CD4-positive, alpha-beta memory T cell (primary cell): ENCODE results near the gene SPRED2. TPM values are rescaled to one million over a fixed set of nuclear protein-coding genes. Genes with fewer than 3 reads are reported as not detected.

Experiments
- CTCF ChIA-PET: fragments of 350-600 bp; sonication (Branson Sonifier 250); formaldehyde crosslinking; loops from one replicate; lab custom pipeline; 2021; ENCODE audit warnings: inconsistent platforms; ENCODE audit not compliant: partially characterized antibody; lab: Charles Lee
- POLR2A ChIA-PET: fragments of 350-600 bp; sonication (Branson Sonifier 250); formaldehyde crosslinking; loops from one replicate; lab custom pipeline; 2021; ENCODE audit not compliant: partially characterized antibody; lab: Charles Lee
- DNase-seq, 5 donors: peaks; one replicate each; pipeline versions ENCODE4 v3.0.0 to v3.0.0-alpha.2; 2020 to 2022; ENCODE audit warnings: mixed read lengths in 1 of 5
- H3K27ac ChIP-seq: one replicate; pipeline ENCODE4 v1.7.0; 2013; ENCODE audit warnings: low read depth, low read length
- H3K27me3 ChIP-seq: 2 replicates; pipeline ENCODE4 v1.7.0; 2013; ENCODE audit warnings: mild to moderate bottlenecking, low read length, moderate library complexity; ENCODE audit not compliant: insufficient read depth
- H3K36me3 ChIP-seq: 2 replicates; pipeline ENCODE4 v1.7.0; 2013; ENCODE audit warnings: mild to moderate bottlenecking, low read length, moderate library complexity; ENCODE audit not compliant: insufficient read depth
- H3K4me1 ChIP-seq: 2 replicates; pipeline ENCODE4 v1.7.0; 2013; ENCODE audit warnings: mild to moderate bottlenecking, low read length, moderate library complexity; ENCODE audit not compliant: insufficient read depth
- H3K4me3 ChIP-seq, 2 donors: one replicate each; pipeline ENCODE4 v1.7.0; 2013; ENCODE audit warnings: low read length in 2 of 2, mild to moderate bottlenecking in 1 of 2
- H3K9me3 ChIP-seq, 2 donors: one replicate each; pipeline ENCODE4 v1.7.0; 2013; ENCODE audit warnings: low read length in 2 of 2, control low read depth in 1 of 2; ENCODE audit not compliant: control insufficient read depth in 1 of 2
- H3K27ac Mint-ChIP-seq, 7 donors: one replicate each; pipeline ENCODE4 v1.8.0; 2020 to 2021; ENCODE audit warnings: mixed read lengths in 7 of 7, mild to moderate bottlenecking in 6 of 7, inconsistent platforms in 3 of 7, moderate library complexity in 3 of 7
- H3K27me3 Mint-ChIP-seq, 2 donors: one replicate each; pipeline ENCODE4 v1.8.0; 2020 to 2021; ENCODE audit warnings: mixed read lengths in 2 of 2
- H3K36me3 Mint-ChIP-seq, 2 donors: one replicate each; pipeline ENCODE4 v1.8.0; 2020 to 2021; ENCODE audit warnings: mixed read lengths in 2 of 2, inconsistent platforms in 1 of 2, mild to moderate bottlenecking in 1 of 2
- H3K4me1 Mint-ChIP-seq, 4 donors: one replicate each; pipeline ENCODE4 v1.8.0; 2020 to 2021; ENCODE audit warnings: mixed read lengths in 4 of 4, mild to moderate bottlenecking in 1 of 4
- H3K4me3 Mint-ChIP-seq, 8 donors: one replicate each; pipeline ENCODE4 v1.8.0; 2020 to 2021; ENCODE audit warnings: mixed read lengths in 8 of 8, mild to moderate bottlenecking in 7 of 8, moderate library complexity in 6 of 8, inconsistent platforms in 3 of 8
- H3K9me3 Mint-ChIP-seq, 8 donors: one replicate each; pipeline ENCODE4 v1.8.0; 2020 to 2021; ENCODE audit warnings: mixed read lengths in 8 of 8, mild to moderate bottlenecking in 5 of 8, inconsistent platforms in 3 of 8, moderate library complexity in 1 of 8
- intact Hi-C: fragments of 100-400 bp; cut with micrococcal nuclease; formaldehyde crosslinking; loops from one replicate; pipeline ENCODE4 v1.15.1; 2023
- polyA plus RNA-seq, 2 donors: library from polyadenylated mRNA; unstranded; fragments of 300-500 nt; fragmentation: Illumina TruSeq; gene quantifications; one replicate each; pipeline ENCODE4 v1.2.3, GENCODE V29; 2021
- total RNA-seq, 2 experiments: library from RNA; stranded (reverse); gene quantifications; one replicate each; pipeline ENCODE4 v1.2.3, GENCODE V29; 2021

Gene SPRED2
- total and polyA plus RNA-seq, 4 experiments from 2014 or later: 0.27 to 1.3 (median 0.62) TPM

DNA sequence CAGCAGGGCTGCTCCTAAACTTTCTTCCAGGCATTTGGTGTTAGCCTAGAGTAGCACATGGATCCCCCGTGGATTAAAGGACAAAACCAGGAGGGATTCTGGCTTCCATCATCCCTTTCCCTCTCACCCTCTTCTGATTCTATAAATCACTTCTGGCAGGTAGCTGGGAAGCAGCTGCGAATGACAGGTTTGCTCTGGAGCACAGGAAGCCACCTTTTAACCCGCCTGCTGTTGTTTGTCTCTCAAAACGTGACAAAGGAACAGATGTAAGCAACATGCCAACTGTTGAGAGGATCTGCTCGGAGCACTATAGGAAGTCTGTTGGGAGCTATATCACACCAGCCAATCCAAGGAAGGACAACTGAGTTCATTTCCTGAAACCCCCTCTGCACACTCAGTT is 102.9 kb downstream of the SPRED2 start:
- CTCF ChIA-PET: interaction anchor here (0.5 kb wide), 1 partner anchor 311 kb away, joined by 3 read pairs; no protein-coding TSS in a partner anchor
- peaks cover 0 to 4% of the 10 kb centered on the region in 2 donors for H3K36me3 Mint-ChIP-seq
- no peak for DNase-seq
- no peaks in the 10 kb centered on the region for H3K9me3 Mint-ChIP-seq
- Histone ChIP-seq H3K4me3 (no peak overlapping the region), H3K27ac (no peak overlapping the region), H3K36me3 (no peaks in the 10 kb centered on the region), H3K4me1 (no peaks in the 10 kb centered on the region), H3K9me3 (no peaks in the 10 kb centered on the region), H3K27me3 (no peaks in the 10 kb centered on the region)
- no peaks in the 10 kb centered on the region for H3K27me3 Mint-ChIP-seq
- no peak overlapping the region for H3K4me3 Mint-ChIP-seq
- no peak overlapping the region for H3K27ac Mint-ChIP-seq
- intact Hi-C loops: no loop called here
- POLR2A ChIA-PET: no interaction called here
- H3K4me1 Mint-ChIP-seq: no peaks in the 10 kb centered on the region

GRCh38 chr2:65326276-65326675 is 106.1 kb downstream of the SPRED2 start:
- ChIA-PET POLR2A (no interaction called here), CTCF (no interaction called here)
- H3K27me3 Mint-ChIP-seq: no peaks in the 10 kb centered on the region
- H3K4me1 Mint-ChIP-seq: no peaks in the 10 kb centered on the region
- no peak for DNase-seq
- no peak overlapping the region for H3K4me3 Mint-ChIP-seq
- no peaks in the 10 kb centered on the region for H3K4me1 ChIP-seq
- no peaks in the 10 kb centered on the region for H3K27me3 ChIP-seq
- no peaks in the 10 kb centered on the region for H3K36me3 ChIP-seq
- H3K9me3 Mint-ChIP-seq: no peaks in the 10 kb centered on the region
- H3K27ac ChIP-seq: no peak overlapping the region
- no peak overlapping the region for H3K27ac Mint-ChIP-seq
- intact Hi-C loops: no loop called here
- H3K36me3 Mint-ChIP-seq: peaks cover 0 to 4% of the 10 kb centered on the region in 2 donors
- H3K4me3 ChIP-seq: no peak overlapping the region
- H3K9me3 ChIP-seq: no peaks in the 10 kb centered on the region

DNA sequence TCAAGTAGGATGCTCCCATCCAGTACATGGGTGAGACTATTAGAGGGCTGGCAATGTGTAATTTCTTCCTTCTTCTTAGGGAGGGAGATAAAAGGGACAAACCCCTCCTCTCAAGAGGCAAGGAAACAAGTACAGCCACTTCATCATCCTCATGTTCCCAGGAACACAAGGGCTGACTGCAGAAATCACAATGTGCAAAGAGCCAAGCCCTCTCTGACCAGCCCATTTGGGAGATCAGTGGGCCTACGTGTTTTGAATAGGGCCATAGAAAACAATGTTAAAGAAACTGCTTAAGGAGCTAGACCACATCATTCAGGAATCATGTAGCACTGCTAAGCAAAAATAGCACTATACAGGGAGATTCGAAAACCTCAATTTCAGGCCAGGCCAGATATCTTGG is 107.3 kb downstream of the SPRED2 start:
- H3K9me3 Mint-ChIP-seq: no peaks in the 10 kb centered on the region
- POLR2A ChIA-PET: no interaction called here

DNA sequence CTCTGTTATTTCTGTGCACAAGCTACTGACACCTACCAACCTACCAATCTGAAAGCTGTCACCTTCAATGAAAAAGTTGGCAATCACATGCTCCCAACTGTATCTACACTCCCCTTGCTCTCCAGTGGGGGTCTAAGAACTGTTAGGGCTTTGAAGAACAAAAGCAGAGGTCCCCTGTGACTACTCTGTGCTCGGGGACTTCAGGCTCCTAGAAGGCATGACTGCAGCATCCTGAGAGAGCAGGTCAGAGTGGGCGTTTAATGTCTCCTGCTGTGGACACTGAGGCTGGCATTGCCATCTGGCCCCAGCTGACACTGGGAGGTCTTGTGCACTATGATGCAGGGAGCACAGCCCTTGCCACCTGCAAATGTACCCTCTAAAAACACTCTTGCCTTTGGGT is 111.5 kb downstream of the SPRED2 start:
- ChIA-PET POLR2A (no interaction called here), CTCF (interaction anchor here (1.3 kb wide), 1 partner anchor 12 kb away, joined by 5 read pairs; no protein-coding TSS in a partner anchor)
- H3K4me1 ChIP-seq: no peaks in the 10 kb centered on the region
- Mint-ChIP-seq H3K27me3 (no peaks in the 10 kb centered on the region), H3K4me3 (no peak overlapping the region), H3K9me3 (peaks cover 0 to 2% (median 0%) of the 10 kb centered on the region in 8 donors), H3K27ac (no peak overlapping the region), H3K4me1 (peaks cover 5 to 17% (median 12%) of the 10 kb centered on the region in 4 donors), H3K36me3 (no peaks in the 10 kb centered on the region)
- H3K36me3 ChIP-seq: no peaks in the 10 kb centered on the region
- H3K9me3 ChIP-seq: no peaks in the 10 kb centered on the region
- intact Hi-C loops: no loop called here
- DNase-seq: no peak
- no peak overlapping the region for H3K27ac ChIP-seq
- no peaks in the 10 kb centered on the region for H3K27me3 ChIP-seq
- no peak overlapping the region for H3K4me3 ChIP-seq

More for the DNA sequence above, 107.3 kb downstream of the SPRED2 start:
- DNase-seq: no peak
- Mint-ChIP-seq H3K27me3 (no peaks in the 10 kb centered on the region), H3K4me3 (no peak overlapping the region), H3K36me3 (peaks cover 0 to 4% of the 10 kb centered on the region in 2 donors), H3K27ac (no peak overlapping the region), H3K4me1 (peaks cover 2 to 9% (median 7%) of the 10 kb centered on the region in 4 donors)
- Histone ChIP-seq H3K9me3 (no peaks in the 10 kb centered on the region), H3K36me3 (no peaks in the 10 kb centered on the region), H3K27ac (no peak overlapping the region), H3K27me3 (no peaks in the 10 kb centered on the region), H3K4me1 (no peaks in the 10 kb centered on the region), H3K4me3 (no peak overlapping the region)
- CTCF ChIA-PET: no interaction called here
- intact Hi-C loops: no loop called here

GRCh38 chr2:65320042-65320725 is 112.2 kb downstream of the SPRED2 start:
- Mint-ChIP-seq H3K36me3 (no peaks in the 10 kb centered on the region), H3K27ac (peak overlapping the region; percentile 13 to 71 (median 44)), H3K4me1 (peaks cover 5 to 17% (median 12%) of the 10 kb centered on the region in 4 donors), H3K9me3 (peaks cover 0 to 2% (median 0%) of the 10 kb centered on the region in 8 donors), H3K27me3 (no peaks in the 10 kb centered on the region), H3K4me3 (no peak overlapping the region)
- Histone ChIP-seq H3K27me3 (no peaks in the 10 kb centered on the region), H3K4me1 (no peaks in the 10 kb centered on the region), H3K36me3 (no peaks in the 10 kb centered on the region), H3K9me3 (no peaks in the 10 kb centered on the region), H3K4me3 (no peak overlapping the region), H3K27ac (no peak overlapping the region)
- ChIA-PET POLR2A (interaction anchor here (1.4 kb wide), 1 partner anchor 19 kb away, joined by 5 read pairs; no protein-coding TSS in a partner anchor), CTCF (interaction anchor here (1.3 kb wide), 1 partner anchor 13 kb away, joined by 5 read pairs; no protein-coding TSS in a partner anchor)
- intact Hi-C loops: no loop called here
- DNase-seq: peak in 2 of 5 donors; percentile 8 to 11

DNA sequence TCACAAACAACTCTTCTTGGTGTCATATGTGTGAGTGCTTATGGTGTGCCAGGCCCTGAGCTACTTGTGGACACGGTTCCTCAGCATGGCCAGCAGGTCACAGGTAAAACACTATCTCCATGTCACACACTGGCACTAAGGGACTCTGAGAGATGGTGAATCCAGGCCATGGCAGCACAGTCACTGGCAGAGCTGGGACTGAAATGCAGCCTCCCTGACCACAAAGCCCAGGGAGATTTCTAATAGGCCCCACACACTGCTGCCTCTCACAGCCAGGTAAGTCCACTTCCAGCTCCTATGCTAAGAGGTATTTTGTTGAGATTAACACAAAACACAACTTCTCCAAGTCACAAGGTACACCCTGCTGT is 112.7 kb downstream of the SPRED2 start:
- no peak for DNase-seq
- no peaks in the 10 kb centered on the region for H3K9me3 ChIP-seq
- Mint-ChIP-seq H3K9me3 (peaks cover 0 to 2% (median 0%) of the 10 kb centered on the region in 8 donors), H3K27ac (peak overlapping the region in 3 of 7 donors; percentile 9 to 42 (median 31)), H3K27me3 (no peaks in the 10 kb centered on the region), H3K4me1 (peaks cover 5 to 17% (median 12%) of the 10 kb centered on the region in 4 donors), H3K36me3 (no peaks in the 10 kb centered on the region), H3K4me3 (no peak overlapping the region)
- intact Hi-C loops: no loop called here
- ChIA-PET CTCF (interaction anchor here (1.3 kb wide), 1 partner anchor 13 kb away, joined by 5 read pairs; no protein-coding TSS in a partner anchor), POLR2A (interaction anchor here (1.4 kb wide), 1 partner anchor 19 kb away, joined by 5 read pairs; no protein-coding TSS in a partner anchor)
- H3K4me3 ChIP-seq: no peak overlapping the region
- H3K36me3 ChIP-seq: no peaks in the 10 kb centered on the region
- no peak overlapping the region for H3K27ac ChIP-seq
- H3K4me1 ChIP-seq: no peaks in the 10 kb centered on the region
- no peaks in the 10 kb centered on the region for H3K27me3 ChIP-seq

- ChIA-PET CTCF (no interaction called here), POLR2A (interaction anchor here (1.4 kb wide), 1 partner anchor 18 kb away, joined by 5 read pairs; no protein-coding TSS in a partner anchor)
- no peaks in the 10 kb centered on the region for H3K9me3 ChIP-seq
- no peak for DNase-seq
- no peak overlapping the region for H3K27ac ChIP-seq
- H3K4me3 Mint-ChIP-seq: no peak overlapping the region
- intact Hi-C loops: no loop called here
- H3K36me3 Mint-ChIP-seq: peaks cover 0 to 3% of the 10 kb centered on the region in 2 donors
- peak overlapping the region in 3 of 7 donors; percentile 9 to 22 (median 22) for H3K27ac Mint-ChIP-seq
- no peaks in the 10 kb centered on the region for H3K36me3 ChIP-seq
- H3K27me3 Mint-ChIP-seq: no peaks in the 10 kb centered on the region
- peaks cover 0 to 2% (median 0%) of the 10 kb centered on the region in 8 donors for H3K9me3 Mint-ChIP-seq
- no peaks in the 10 kb centered on the region for H3K27me3 ChIP-seq
- H3K4me1 Mint-ChIP-seq: peaks cover 5 to 17% (median 12%) of the 10 kb centered on the region in 4 donors
- no peaks in the 10 kb centered on the region for H3K4me1 ChIP-seq
- no peak overlapping the region for H3K4me3 ChIP-seq
These were observed 113.2 kb downstream of the SPRED2 start for GRCh38 chr2:65319072-65319673.
